Spleen (tissue), 11 donors: Measurements from ENCODE around the gene CEP350. TPM values are rescaled to one million over a fixed set of nuclear protein-coding genes. Genes with fewer than 3 reads are reported as not detected.

Source experiments
- DNase-seq: peaks from one replicate; pipeline ENCODE4 v3.0.0-alpha.2; 2020
- H3K27ac ChIP-seq, 8 donors: fragments of 200-600 bp; sonication (generic) in 7 of 8; 1 replicate in 4 of 8; 2 replicates in 4 of 8; pipeline versions ENCODE4 v1.5.0 to v1.8.0; 2016 to 2021; ENCODE audit warnings: inconsistent platforms in 4 of 8, mild to moderate bottlenecking in 4 of 8, moderate library complexity in 1 of 8
- H3K27me3 ChIP-seq, 7 donors: fragments of 200-600 bp; sonication (generic) in 6 of 7; replicated peaks in 1 of 7; 1 replicate in 4 of 7; 2 replicates in 3 of 7; pipeline versions ENCODE4 v1.5.0 to v1.8.0; 2016 to 2021; ENCODE audit warnings: inconsistent platforms in 3 of 7, mild to moderate bottlenecking in 1 of 7
- H3K36me3 ChIP-seq, 6 donors: fragments of 200-600 bp; sonication (generic) in 5 of 6; 1 replicate in 4 of 6; 2 replicates in 2 of 6; pipeline versions ENCODE4 v1.5.0 to v1.8.0; 2016 to 2021; ENCODE audit warnings: inconsistent platforms in 2 of 6
- H3K4me1 ChIP-seq, 6 donors: fragments of 200-600 bp; sonication (generic) in 5 of 6; 1 replicate in 3 of 6; 2 replicates in 3 of 6; pipeline versions ENCODE4 v1.5.0 to v1.8.0; 2016 to 2021; ENCODE audit warnings: inconsistent platforms in 3 of 6
- H3K4me3 ChIP-seq, 8 donors: fragments of 200-600 bp; sonication (generic) in 7 of 8; 1 replicate in 4 of 8; 2 replicates in 4 of 8; pipeline versions ENCODE4 v1.5.0 to v1.8.0; 2016 to 2021; ENCODE audit warnings: inconsistent platforms in 4 of 8, mild to moderate bottlenecking in 4 of 8, moderate library complexity in 2 of 8
- H3K9me3 ChIP-seq, 8 donors: fragments of 200-600 bp; sonication (generic) in 7 of 8; 1 replicate in 4 of 8; 2 replicates in 4 of 8; pipeline versions ENCODE4 v1.5.0 to v1.8.0; 2016 to 2021; ENCODE audit warnings: inconsistent platforms in 4 of 8
- POLR2A ChIP-seq, 3 donors: fragments of 450-650 bp; IDR thresholded peaks; one replicate each; pipeline ENCODE4 v1.5.1; 2017; ENCODE audit warnings: antibody characterized with exemption in 3 of 3, mild to moderate bottlenecking in 1 of 3
- POLR2AphosphoS5 ChIP-seq, 3 donors: sonication (generic); formaldehyde crosslinking; IDR thresholded peaks; one replicate each; pipeline ENCODE4 v1.5.1; 2017; ENCODE audit warnings: antibody characterized with exemption in 3 of 3
- WGBS, 5 donors: extraction: QIAGEN DNeasy Blood & Tissue Kit in 3 of 5; methylation state at CpG; one replicate each; pipeline versions ENCODE4 v1.1.5 to v1.1.7; 2013 to 2018; 5-methylcytosine and 5-hydroxymethylcytosine counted together
- intact Hi-C: fragments of 100-400 bp; cut with DNase I; formaldehyde crosslinking; loops from one replicate; pipeline ENCODE4 v1.15.0; 2023; ENCODE audit warnings: low total_unique reads
- polyA plus RNA-seq, 3 donors: library from polyadenylated mRNA; stranded (reverse); fragments of 200-250 nt; gene quantifications; one replicate each; pipeline ENCODE4 v1.2.1, GENCODE V29; 2013
- total RNA-seq, 7 donors: library from RNA; depleted of rRNA in 3 of 7; stranded (reverse); fragments of >200 nt in 3 of 7; fragmentation: NEBNext Ultra II Directional in 4 of 7; extraction: Animal tissue kit (Norgen Biotek cat#: 25700) in 4 of 7; gene quantifications; one replicate each; pipeline versions ENCODE4 v1.1.0 to v1.2.1, GENCODE V29; 2016 to 2021
- TF ChIP-seq, protein P1 (sequence below), 11 experiments: fragments of 200-600 bp in 7 of 11; fragments of 450-650 bp in 4 of 11; sonication (generic) in 4 of 11; IDR thresholded peaks in 8 of 11; conservative IDR thresholded peaks in 3 of 11; 1 replicate in 7 of 11; 2 replicates in 4 of 11; pipeline versions ENCODE4 v1.4.0 to v1.8.0; 2016 to 2021; ENCODE audit warnings: antibody characterized with exemption in 11 of 11, inconsistent platforms in 4 of 11, mild to moderate bottlenecking in 1 of 11
- donor health status: healthy with polysubstance abuse.
- donor health status: DM: no; HTN: no; CAD: no; lungs with moderate emphysema.
- donor health status: DM: no; HTN: no; CAD: no.
- donor health status: Bipolar disorder and iron deficiency.
- donor health status: healthy.
- donor health status: DM: no; HTN: no; CAD: no.
- donor health status: DM: yes; HTN: yes; CAD: no.

Gene CEP350
- total and polyA plus RNA-seq, 10 donors, result 3.5 to 89.2 (median 66.0) TPM

- no peaks in the 10 kb centered on the region for H3K4me1 ChIP-seq
- TF ChIP-seq POLR2AphosphoS5 (IDR thresholded peaks at IDR 0.05) (no peak), POLR2A (IDR thresholded peaks at IDR 0.05) (no peak)
- TF ChIP-seq, protein P1, sequence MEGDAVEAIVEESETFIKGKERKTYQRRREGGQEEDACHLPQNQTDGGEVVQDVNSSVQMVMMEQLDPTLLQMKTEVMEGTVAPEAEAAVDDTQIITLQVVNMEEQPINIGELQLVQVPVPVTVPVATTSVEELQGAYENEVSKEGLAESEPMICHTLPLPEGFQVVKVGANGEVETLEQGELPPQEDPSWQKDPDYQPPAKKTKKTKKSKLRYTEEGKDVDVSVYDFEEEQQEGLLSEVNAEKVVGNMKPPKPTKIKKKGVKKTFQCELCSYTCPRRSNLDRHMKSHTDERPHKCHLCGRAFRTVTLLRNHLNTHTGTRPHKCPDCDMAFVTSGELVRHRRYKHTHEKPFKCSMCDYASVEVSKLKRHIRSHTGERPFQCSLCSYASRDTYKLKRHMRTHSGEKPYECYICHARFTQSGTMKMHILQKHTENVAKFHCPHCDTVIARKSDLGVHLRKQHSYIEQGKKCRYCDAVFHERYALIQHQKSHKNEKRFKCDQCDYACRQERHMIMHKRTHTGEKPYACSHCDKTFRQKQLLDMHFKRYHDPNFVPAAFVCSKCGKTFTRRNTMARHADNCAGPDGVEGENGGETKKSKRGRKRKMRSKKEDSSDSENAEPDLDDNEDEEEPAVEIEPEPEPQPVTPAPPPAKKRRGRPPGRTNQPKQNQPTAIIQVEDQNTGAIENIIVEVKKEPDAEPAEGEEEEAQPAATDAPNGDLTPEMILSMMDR (IDR thresholded peaks at IDR 0.05 in 8 of 11, conservative IDR thresholded peaks at IDR 0.05 in 3 of 11), result no peak
- H3K27ac ChIP-seq, result no peak overlapping the region
- no peaks in the 10 kb centered on the region for H3K9me3 ChIP-seq
- peaks cover 0 to 100% (median 78%) of the 10 kb centered on the region in 6 donors for H3K36me3 ChIP-seq
- 64 to 82% (median 79%) methylated on average over 3 of the region's 3 CpGs for WGBS, 5 donors
- no peaks in the 10 kb centered on the region for H3K27me3 ChIP-seq
- no peak overlapping the region for H3K4me3 ChIP-seq
- DNase-seq, result no peak
- intact Hi-C loops, result no loop called here
These were observed 111.5 kb downstream of the CEP350 start for GRCh38 chr1:180066150-180066549.

- H3K36me3 ChIP-seq, result peaks cover 0 to 100% (median 59%) of the 10 kb centered on the region in 6 donors
These were observed 115.7 kb downstream of the CEP350 start for GRCh38 chr1:180070286-180070685.

GRCh38 chr1:180071759-180072158 is 117.1 kb downstream of the CEP350 start:
- intact Hi-C loops, result no loop called here
- Histone ChIP-seq H3K27me3 (no peaks in the 10 kb centered on the region), H3K36me3 (peaks cover 5 to 100% (median 61%) of the 10 kb centered on the region in 6 donors), H3K4me1 (no peaks in the 10 kb centered on the region), H3K9me3 (no peaks in the 10 kb centered on the region), H3K4me3 (no peak overlapping the region), H3K27ac (no peak overlapping the region)
- no peak for TF ChIP-seq POLR2A (IDR thresholded peaks at IDR 0.05)
- TF ChIP-seq, protein P1 (IDR thresholded peaks at IDR 0.05 in 8 of 11, conservative IDR thresholded peaks at IDR 0.05 in 3 of 11), result no peak
- no peak for TF ChIP-seq POLR2AphosphoS5 (IDR thresholded peaks at IDR 0.05)
- DNase-seq, result no peak
- WGBS, 5 donors, result 93 to 98% (median 95%) methylated on average over 5 of the region's 5 CpGs

More at GRCh38 chr1:180070286-180070685, 115.7 kb downstream of the CEP350 start:
- no peaks in the 10 kb centered on the region for H3K27me3 ChIP-seq
- 93 to 97% (median 96%) methylated on average over 6 of the region's 6 CpGs for WGBS, 5 donors
- intact Hi-C loops, result no loop called here
- H3K9me3 ChIP-seq, result no peaks in the 10 kb centered on the region
- TF ChIP-seq POLR2AphosphoS5 (IDR thresholded peaks at IDR 0.05) (no peak), POLR2A (IDR thresholded peaks at IDR 0.05) (no peak)
- no peaks in the 10 kb centered on the region for H3K4me1 ChIP-seq
- DNase-seq, result no peak
- no peak overlapping the region for H3K27ac ChIP-seq
- H3K4me3 ChIP-seq, result no peak overlapping the region

DNA sequence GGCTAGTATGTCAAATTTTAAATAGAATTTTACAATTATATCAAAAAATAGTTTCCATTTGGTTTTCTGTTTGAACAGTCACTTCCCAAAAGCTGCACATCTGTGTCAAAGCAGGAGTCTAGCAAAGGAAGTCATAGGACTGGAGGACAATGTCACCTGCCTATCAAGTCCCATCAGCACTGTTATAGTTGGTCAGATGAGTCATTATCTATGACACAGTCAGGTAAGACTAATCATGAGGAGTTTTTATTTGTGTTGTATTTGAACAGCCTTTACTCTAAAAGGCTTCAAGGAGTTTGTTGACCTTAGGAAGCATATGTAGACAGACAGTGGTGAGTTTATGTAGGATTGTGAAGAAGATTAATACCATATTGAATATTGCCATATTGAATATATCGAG is 125.8 kb downstream of the CEP350 start:
- no peak for DNase-seq
- intact Hi-C loops, result no loop called here
- TF ChIP-seq POLR2A (IDR thresholded peaks at IDR 0.05) (no peak), POLR2AphosphoS5 (IDR thresholded peaks at IDR 0.05) (no peak)
- TF ChIP-seq, protein P1 (IDR thresholded peaks at IDR 0.05 in 8 of 11, conservative IDR thresholded peaks at IDR 0.05 in 3 of 11), result no peak
- 94 to 100% (median 97%) methylated on average over 1 of the region's 1 CpG for WGBS, 5 donors
- Histone ChIP-seq H3K9me3 (no peaks in the 10 kb centered on the region), H3K27me3 (no peaks in the 10 kb centered on the region), H3K4me3 (no peak overlapping the region), H3K4me1 (no peaks in the 10 kb centered on the region), H3K36me3 (peaks cover 4 to 99% (median 72%) of the 10 kb centered on the region in 6 donors), H3K27ac (no peak overlapping the region)

DNA sequence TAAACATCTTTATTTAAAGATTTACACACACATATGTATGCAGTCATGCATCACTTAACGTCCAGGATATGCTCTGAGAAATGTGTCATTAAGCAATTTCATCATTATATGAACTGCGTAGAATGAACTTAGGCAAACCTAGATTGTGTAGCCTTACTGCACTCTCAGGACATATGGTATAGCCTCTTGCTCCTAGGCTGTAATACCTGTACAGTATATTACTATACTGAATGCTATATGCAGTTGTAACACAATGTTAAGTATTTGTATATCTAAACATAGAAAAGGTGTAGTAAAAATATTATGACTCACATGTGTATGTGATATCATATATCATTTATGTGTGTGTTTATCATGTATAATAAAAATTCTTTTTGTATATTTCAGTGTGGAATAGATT is 126.9 kb downstream of the CEP350 start:
- DNase-seq, result no peak
- no peaks in the 10 kb centered on the region for H3K9me3 ChIP-seq
- H3K27ac ChIP-seq, result no peak overlapping the region
- TF ChIP-seq POLR2A (IDR thresholded peaks at IDR 0.05) (no peak), POLR2AphosphoS5 (IDR thresholded peaks at IDR 0.05) (no peak)
- TF ChIP-seq, protein P1 (IDR thresholded peaks at IDR 0.05 in 8 of 11, conservative IDR thresholded peaks at IDR 0.05 in 3 of 11), result no peak
- no peaks in the 10 kb centered on the region for H3K4me1 ChIP-seq
- intact Hi-C loops, result no loop called here
- no peak overlapping the region for H3K4me3 ChIP-seq
- 84 to 93% (median 86%) methylated on average over 2 of the region's 2 CpGs for WGBS, 5 donors
- H3K36me3 ChIP-seq, result peaks cover 0 to 99% (median 71%) of the 10 kb centered on the region in 6 donors
- H3K27me3 ChIP-seq, result no peaks in the 10 kb centered on the region
